Neural progenitor cell (in vitro differentiated cells): Measurements from ENCODE around the gene TNIK.

Source experiments
- CTCF ChIP-seq: fragments of 200-600 bp; sonication (generic); IDR thresholded peaks from 2 replicates; pipeline ENCODE4 v1.5.1; 2017; ENCODE audit warnings: antibody characterized with exemption, mild to moderate bottlenecking
- EZH2 ChIP-seq: fragments of 200-600 bp; sonication (generic); IDR thresholded peaks from 2 replicates; pipeline ENCODE4 v1.6.1; 2017; ENCODE audit warnings: antibody characterized with exemption, mild to moderate bottlenecking, moderate library complexity

- TF ChIP-seq CTCF (no peak), EZH2 (no peak)
Observed at GRCh38 chr3:171385086-171385485, 75.1 kb downstream of the TNIK start.
